GM12872 (cell line): ENCODE measurements around the gene NPR1.

Source experiments
- CTCF ChIP-seq: IDR thresholded peaks from 3 replicates; pipeline ENCODE4 v1.5.1; 2011; ENCODE audit warnings: low read depth, mild to moderate bottlenecking, low read length, moderate library complexity; ENCODE audit not compliant: insufficient read depth

NPR1 gene

GRCh38 chr1:153728305-153729066 is 50.0 kb downstream of the NPR1 start:
- no peak for TF ChIP-seq CTCF

GRCh38 chr1:153730468-153730988 is 52.0 kb downstream of the NPR1 start:
- no peak for TF ChIP-seq CTCF

- no peak for TF ChIP-seq CTCF
Observed at GRCh38 chr1:153733970-153734369, 55.5 kb downstream of the NPR1 start.

- no peak for TF ChIP-seq CTCF
Observed at GRCh38 chr1:153734396-153735089, 56.1 kb downstream of the NPR1 start.

- no peak for TF ChIP-seq CTCF
Observed at GRCh38 chr1:153735090-153735420, 56.6 kb downstream of the NPR1 start.

GRCh38 chr1:153741986-153742385 is 63.5 kb downstream of the NPR1 start:
- no peak for TF ChIP-seq CTCF

GRCh38 chr1:153742411-153743142 is 64.1 kb downstream of the NPR1 start:
- TF ChIP-seq CTCF: no peak
